Left cardiac atrium (tissue), 4 donors: ENCODE measurements around the gene SLC38A3. TPM values are rescaled to one million over a fixed set of nuclear protein-coding genes. Genes with fewer than 3 reads are reported as not detected.

ENCODE experiments used
- ATAC-seq, 2 donors: fragments of 200-7000 bp; cut with Tn5 transposase; one replicate each; pipeline ENCODE4 v1.9.1; 2020; ENCODE audit warnings: mild to moderate bottlenecking in 2 of 2, moderate library complexity in 2 of 2
- DNase-seq: peaks from one replicate; pipeline ENCODE4 v3.0.0-alpha.2; 2020
- intact Hi-C, 2 donors: fragments of 100-400 bp; cut with DNase I; formaldehyde crosslinking; loops; one replicate each; pipeline versions ENCODE4 v1.14.1 to v1.15.1; 2022 to 2023
- total RNA-seq, 2 donors: library from RNA; stranded (reverse); fragmentation: NEBNext Ultra II Directional; extraction: Animal tissue kit (Norgen Biotek cat#: 25700); gene quantifications; one replicate each; pipeline ENCODE4 v1.2.1, GENCODE V29; 2021
- donor health status: DM: no; HTN: yes; CAD: no.
- donor health status: DM: no; HTN: yes; CAD: no; lungs with severe emphysema.
- donor health status: DM: yes; HTN: yes; CAD: no.
- donor health status: Dilated cardiomyopathy.

The SLC38A3 gene
- total RNA-seq, 2 donors from 2014 or later = 5.2 to 7.7 TPM

- ATAC-seq = no peak
- intact Hi-C loops = no loop called here
- DNase-seq = no peak
Measured at GRCh38 chr3:50167841-50168209, 37.2 kb upstream of the SLC38A3 start.

DNA sequence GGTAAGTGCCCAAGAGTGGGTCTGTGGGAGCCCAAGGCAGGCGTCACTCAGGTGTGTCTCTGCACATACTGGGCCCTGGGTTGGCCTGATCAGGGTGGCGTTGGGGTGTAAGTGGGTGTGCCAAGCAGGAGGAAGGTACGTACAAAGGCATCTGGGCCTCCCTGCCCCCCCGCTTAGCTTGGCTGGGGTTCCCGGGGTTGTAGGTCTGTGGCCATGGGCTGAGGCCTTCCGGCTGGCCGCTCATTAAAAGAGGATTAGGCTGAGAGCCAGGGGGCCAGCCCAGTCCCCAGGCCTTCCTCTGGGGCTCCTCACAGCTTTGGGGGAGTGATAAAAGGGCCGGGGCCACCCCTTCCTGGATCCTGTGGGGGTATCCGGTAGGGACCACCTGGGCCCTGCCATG is 36.7 kb upstream of the SLC38A3 start:
- intact Hi-C loops = no loop called here
- DNase-seq (peak; percentile 53), ATAC-seq (no peak)

DNA sequence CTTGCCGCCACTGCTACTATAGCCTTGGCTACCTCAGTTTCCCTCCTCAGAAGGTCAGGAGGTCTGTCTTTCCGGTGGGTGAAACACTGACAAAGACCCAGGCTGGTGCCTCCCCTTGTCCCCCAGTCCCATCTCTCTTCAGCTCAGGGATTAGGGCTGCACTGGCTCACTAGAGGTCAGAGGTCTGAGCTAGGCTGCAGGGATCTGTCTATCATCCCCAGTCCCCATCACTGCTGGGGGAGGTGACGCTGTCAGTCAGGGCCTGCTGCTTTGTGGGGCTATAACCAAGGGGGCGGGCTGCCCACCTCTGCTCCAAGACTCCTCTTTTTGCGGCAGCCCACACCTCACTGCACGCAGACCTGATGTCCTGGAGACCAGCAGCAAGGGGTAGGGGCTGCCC is 36.3 kb upstream of the SLC38A3 start:
- intact Hi-C loops = no loop called here
- DNase-seq (no peak), ATAC-seq (no peak)

- intact Hi-C loops = no loop called here
- no peak for DNase-seq
- ATAC-seq = no peak
Measured at GRCh38 chr3:50169232-50169832, 35.7 kb upstream of the SLC38A3 start.

- intact Hi-C loops = no loop called here
- ATAC-seq (no peak), DNase-seq (no peak)
Measured at GRCh38 chr3:50169858-50170257, 35.2 kb upstream of the SLC38A3 start.

DNA sequence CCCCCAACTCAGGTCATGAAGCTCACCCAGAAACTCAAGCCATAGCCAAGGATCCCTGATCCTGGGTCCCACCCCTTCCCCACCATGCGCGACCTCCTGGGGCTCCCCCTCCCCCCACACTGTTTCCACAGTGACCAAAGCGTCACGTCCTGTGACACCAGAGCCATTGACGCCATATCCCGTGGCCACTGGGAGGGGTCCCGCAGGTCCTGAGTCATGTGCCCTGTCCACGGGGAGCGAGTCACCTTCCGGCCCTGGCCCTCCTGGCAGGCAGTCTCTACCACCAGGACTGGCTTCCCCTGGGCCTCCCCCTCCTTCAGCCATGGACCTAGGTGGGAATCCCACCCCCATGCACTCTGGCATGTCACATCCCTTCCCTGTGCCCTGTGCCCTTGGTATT is 34.4 kb upstream of the SLC38A3 start:
- intact Hi-C loops = no loop called here
- ATAC-seq = peak; percentile 28 to 44

GRCh38 chr3:50171540-50172301 is 33.4 kb upstream of the SLC38A3 start:
- intact Hi-C loops = no loop called here
- ATAC-seq (no peak), DNase-seq (no peak)

More for the DNA sequence above, 34.4 kb upstream of the SLC38A3 start:
- DNase-seq = peak; percentile 66

- intact Hi-C loops = no loop called here
- peak; percentile 12 to 61 for ATAC-seq
Measured at GRCh38 chr3:50172626-50173220, 32.3 kb upstream of the SLC38A3 start.

DNA sequence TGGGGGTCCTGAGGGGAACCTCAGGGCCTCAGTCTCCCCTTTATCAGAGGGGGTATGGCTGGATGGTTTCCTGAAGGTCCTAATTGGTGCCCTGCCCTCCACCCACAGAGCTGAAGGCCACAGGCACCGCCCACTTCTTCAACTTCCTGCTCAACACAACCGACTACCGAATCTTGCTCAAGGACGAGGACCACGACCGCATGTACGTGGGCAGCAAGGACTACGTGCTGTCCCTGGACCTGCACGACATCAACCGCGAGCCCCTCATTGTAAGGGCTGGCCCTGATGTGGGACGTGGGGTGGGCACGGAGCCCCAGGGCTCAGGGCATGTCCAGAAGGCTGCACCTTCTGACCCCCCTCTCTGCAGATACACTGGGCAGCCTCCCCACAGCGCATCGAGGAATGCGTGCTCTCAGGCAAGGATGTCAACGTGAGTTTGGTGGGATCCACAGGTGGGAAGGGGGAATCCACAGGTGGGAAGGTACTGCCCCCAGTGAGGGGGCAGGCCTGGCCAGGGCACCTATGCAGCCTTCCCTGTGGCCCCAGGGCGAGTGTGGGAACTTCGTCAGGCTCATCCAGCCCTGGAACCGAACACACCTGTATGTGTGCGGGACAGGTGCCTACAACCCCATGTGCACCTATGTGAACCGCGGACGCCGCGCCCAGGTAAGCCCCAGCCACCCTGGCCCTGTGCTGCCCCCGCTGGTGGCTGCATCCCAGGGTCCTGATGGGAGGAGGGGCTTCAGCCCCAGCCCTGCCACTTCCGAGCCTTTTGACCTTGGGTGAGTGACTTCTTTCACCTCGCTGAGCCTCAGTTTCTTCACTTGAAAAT is 31.2 kb upstream of the SLC38A3 start:
- DNase-seq = no peak
- intact Hi-C loops = no loop called here
- ATAC-seq = no peak

More at GRCh38 chr3:50172626-50173220, 32.3 kb upstream of the SLC38A3 start:
- DNase-seq = no peak

- ATAC-seq = no peak
- DNase-seq = no peak
- intact Hi-C loops = no loop called here
Measured at GRCh38 chr3:50174517-50174895, 30.6 kb upstream of the SLC38A3 start.

GRCh38 chr3:50174947-50175524 is 30.0 kb upstream of the SLC38A3 start:
- DNase-seq = no peak
- intact Hi-C loops = no loop called here

DNA sequence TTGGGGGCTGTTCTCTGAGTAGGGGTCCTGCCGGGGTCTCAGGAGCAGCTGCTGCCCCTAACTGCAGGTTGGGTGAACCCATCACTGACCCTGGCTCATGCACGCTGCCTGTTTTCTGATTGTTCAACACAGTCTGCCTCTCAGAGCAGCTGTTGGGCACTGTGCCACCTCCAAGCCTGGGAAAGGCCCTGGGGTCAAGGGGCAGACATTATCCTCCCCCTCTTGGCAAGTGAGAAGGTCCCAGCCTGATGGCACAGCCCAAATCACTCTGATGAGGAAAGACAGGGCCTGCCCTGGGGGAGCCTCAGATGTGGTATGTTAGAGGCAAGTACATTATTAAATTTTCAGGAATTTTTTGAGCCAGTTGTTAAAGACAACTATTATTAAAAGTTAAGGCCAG is 27.7 kb upstream of the SLC38A3 start:
- ATAC-seq (peak in 1 of 2 donors; percentile 20), DNase-seq (peak; percentile 35)
- intact Hi-C loops = no loop called here

More at GRCh38 chr3:50174947-50175524, 30.0 kb upstream of the SLC38A3 start:
- no peak for ATAC-seq

DNA sequence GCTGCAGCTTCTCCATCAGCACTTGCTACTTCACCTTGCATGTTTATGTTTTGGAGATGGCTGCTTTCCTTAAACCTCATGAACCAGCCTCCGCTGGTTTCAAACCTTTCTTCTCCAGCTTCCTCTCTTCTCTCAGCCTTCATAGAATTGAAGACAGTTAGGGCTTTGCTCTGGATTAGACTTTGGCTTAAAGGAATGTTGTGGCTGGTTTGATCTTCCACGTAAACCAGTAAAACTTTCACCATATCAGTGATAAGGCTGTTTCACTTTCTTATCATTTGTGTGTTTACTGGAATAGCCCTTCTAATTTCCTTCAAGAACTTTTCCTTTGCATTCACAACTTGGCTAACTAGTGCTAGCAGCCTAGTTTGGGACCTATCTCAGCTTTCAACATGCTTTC is 25.4 kb upstream of the SLC38A3 start:
- no peak for DNase-seq
- intact Hi-C loops = no loop called here
- no peak for ATAC-seq

DNA sequence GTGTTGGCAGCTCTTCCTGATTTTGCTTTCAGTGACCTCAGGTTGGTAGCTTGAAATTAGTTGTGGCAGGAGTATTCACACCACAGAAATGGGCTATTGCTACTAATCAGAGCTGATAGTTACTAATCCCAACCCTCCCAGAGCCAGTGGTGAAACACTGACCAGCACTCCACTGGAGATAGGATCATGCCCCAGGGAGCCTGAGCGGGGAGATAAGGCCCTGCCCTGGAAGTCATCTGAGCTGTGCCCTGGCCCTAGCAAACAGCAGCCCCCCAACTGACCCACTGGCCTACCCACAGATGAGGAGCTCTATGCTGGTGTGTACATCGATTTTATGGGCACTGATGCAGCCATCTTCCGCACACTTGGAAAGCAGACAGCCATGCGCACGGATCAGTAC is 23.1 kb upstream of the SLC38A3 start:
- intact Hi-C loops = no loop called here
- DNase-seq (no peak), ATAC-seq (no peak)

- ATAC-seq (no peak), DNase-seq (no peak)
- intact Hi-C loops = no loop called here
Measured at GRCh38 chr3:50182533-50183099, 22.5 kb upstream of the SLC38A3 start.

DNA sequence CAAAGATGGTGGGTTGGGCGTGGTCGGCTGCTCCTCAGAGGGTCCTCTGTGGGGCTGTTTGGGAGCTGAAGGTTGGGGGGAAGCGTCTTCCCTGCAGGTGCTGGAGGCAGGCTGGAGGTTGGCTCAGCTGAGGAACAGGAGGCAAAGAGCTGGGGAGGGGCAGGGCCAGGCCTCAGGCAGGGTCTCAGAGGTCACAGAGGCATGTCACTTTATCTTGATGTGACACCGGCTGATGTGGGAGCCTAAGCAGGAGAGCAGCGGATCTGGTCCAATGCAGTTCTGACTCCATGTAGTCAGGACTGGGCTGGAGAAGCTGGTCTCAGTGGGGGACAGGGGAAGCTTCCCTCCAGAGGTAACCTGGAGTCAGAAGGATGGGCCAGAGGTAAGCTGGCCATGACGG is 21.3 kb upstream of the SLC38A3 start:
- no peak for ATAC-seq
- no peak for DNase-seq
- intact Hi-C loops = no loop called here

GRCh38 chr3:50184242-50184978 is 20.7 kb upstream of the SLC38A3 start:
- DNase-seq = no peak
- ATAC-seq = no peak
- intact Hi-C loops = no loop called here

- DNase-seq (no peak), ATAC-seq (no peak)
- intact Hi-C loops = no loop called here
Measured at GRCh38 chr3:50185230-50185629, 19.8 kb upstream of the SLC38A3 start.
